ENCODE measurements around the gene RABGAP1L. TPM values are rescaled to one million over a fixed set of nuclear protein-coding genes. Genes with fewer than 3 reads are reported as not detected.

Gene RABGAP1L
- total and polyA plus RNA-seq, 2 of the 8 experiments (the other 6 are each of a cell fraction or from before 2014, with no cell fraction given) = 33.3 to 156 TPM

GRCh38 chr1:174447866-174448530 lies 288.7 kb downstream of the RABGAP1L start, which contains the start of gene GPR52 (continued):
- no peak for TF ChIP-seq CHD7 (IDR thresholded peaks at IDR 0.05; ENCODE audit: insufficient replicate concordance, low read length)
- no peak for TF ChIP-seq TBP (IDR thresholded peaks at IDR 0.05; ENCODE audit: low read depth, low read length)
- no peak for TF ChIP-seq TAF1 (IDR thresholded peaks at IDR 0.05; ENCODE audit: low read depth, low read length)
- TF ChIP-seq RXRA (IDR thresholded peaks at IDR 0.05; ENCODE audit: insufficient read depth, low read depth, low read length) = no peak
- no peak for TF ChIP-seq HDAC6 (IDR thresholded peaks at IDR 0.05; ENCODE audit: low read depth, low read length)
- TF ChIP-seq HDAC2 (IDR thresholded peaks at IDR 0.05; ENCODE audit: borderline replicate concordance in 1 of 2, low read depth in 2 of 2, low read length in 2 of 2) = no peak
- no peak for TF ChIP-seq PHF8 (conservative IDR thresholded peaks at IDR 0.05; ENCODE audit: low read depth, low read length)
- no peak for TF ChIP-seq SRF (IDR thresholded peaks at IDR 0.05; ENCODE audit: low read depth, low read length)
- TF ChIP-seq GTF2F1 (IDR thresholded peaks at IDR 0.05; ENCODE audit: borderline replicate concordance, low read depth, low read length) = no peak
- no peak for TF ChIP-seq RAD21 (IDR thresholded peaks at IDR 0.05 in 1 of 2, conservative IDR thresholded peaks at IDR 0.05 in 1 of 2; ENCODE audit: low read depth in 2 of 2, low read length in 2 of 2)

Data from H1 (cell line).